ENCODE results near the gene CCDC85C.

The CCDC85C gene

DNA sequence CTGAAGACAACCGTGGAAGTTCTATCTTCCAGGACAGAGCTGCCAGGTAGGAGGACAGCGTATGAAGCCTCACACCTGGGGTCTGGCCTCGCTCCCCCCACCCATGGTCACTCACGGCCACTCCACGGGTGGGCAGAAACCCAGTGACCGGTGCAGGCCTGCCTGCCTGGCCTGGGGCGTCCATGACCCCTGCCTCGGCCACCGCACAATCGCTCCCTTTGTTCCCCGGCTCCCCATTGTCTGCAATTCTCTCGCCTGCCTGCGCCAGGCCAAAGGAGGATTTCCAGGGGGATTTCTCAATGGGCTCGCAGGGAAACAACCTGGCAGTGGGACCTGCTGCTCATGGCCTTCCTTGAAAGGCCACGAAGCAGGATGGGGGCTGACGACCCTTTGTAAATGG, 22.6 kb downstream of the CCDC85C start:
- TF ChIP-seq MAX (IDR thresholded peaks at IDR 0.05) (no peak), EP300 (IDR thresholded peaks at IDR 0.05; ENCODE audit: borderline replicate concordance) (no peak), CREB1 (IDR thresholded peaks at IDR 0.05; ENCODE audit: low read depth) (no peak)

DNA sequence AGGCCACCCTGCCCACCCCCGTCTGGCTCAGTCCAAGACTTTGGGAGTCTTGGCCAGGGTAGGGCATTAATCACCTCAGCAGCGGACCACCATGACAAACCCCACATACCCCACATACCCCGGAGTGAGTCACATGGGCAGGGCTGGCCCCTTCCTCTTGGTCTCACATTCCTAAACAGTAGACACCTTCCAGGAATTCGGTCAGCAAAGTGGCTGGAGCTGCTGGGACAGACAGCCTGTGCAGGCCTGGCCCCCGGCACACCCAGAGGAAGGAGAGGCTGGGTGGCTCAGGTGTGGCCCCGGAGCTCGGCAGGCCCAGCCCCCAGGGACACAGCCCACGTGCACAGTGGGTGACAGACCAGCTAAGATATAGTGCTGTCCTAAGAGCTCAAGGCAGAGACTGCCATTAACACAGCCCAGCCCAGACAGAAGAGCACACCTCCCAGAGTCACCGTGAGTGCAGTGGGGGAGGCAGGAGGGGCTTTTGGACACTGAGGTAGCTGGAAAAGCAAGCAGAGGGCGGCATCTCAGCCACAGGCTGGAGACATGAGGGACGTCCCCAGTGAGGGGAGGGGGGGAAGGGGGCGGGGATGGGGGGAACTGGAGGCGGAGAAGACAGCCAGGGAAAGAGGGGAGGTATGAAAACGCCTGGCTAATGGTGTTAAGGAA, 24.0 kb downstream of the CCDC85C start:
- TF ChIP-seq FOXM1 (IDR thresholded peaks at IDR 0.05; ENCODE audit: borderline replicate concordance, low read depth), result peak; percentile 90
- TF ChIP-seq TCF12 (IDR thresholded peaks at IDR 0.05; ENCODE audit: low read depth), result peak; percentile 97
- peak; percentile 97 for TF ChIP-seq NFIC (IDR thresholded peaks at IDR 0.05)
- TF ChIP-seq, protein P1, sequence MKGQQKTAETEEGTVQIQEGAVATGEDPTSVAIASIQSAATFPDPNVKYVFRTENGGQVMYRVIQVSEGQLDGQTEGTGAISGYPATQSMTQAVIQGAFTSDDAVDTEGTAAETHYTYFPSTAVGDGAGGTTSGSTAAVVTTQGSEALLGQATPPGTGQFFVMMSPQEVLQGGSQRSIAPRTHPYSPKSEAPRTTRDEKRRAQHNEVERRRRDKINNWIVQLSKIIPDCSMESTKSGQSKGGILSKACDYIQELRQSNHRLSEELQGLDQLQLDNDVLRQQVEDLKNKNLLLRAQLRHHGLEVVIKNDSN (IDR thresholded peaks at IDR 0.05), result peak; percentile 77
- peak; percentile 20; the same call in 1 of the 2 replicates for TF ChIP-seq CEBPB (IDR thresholded peaks at IDR 0.05)
- 0 out of 2 replicates have a peak, but pooled peaks have one; percentile 2 for TF ChIP-seq EGR1 (IDR thresholded peaks at IDR 0.05)
- 0 out of 2 replicates have a peak, but pooled peaks have one; percentile 19 for TF ChIP-seq TAF1 (IDR thresholded peaks at IDR 0.05; ENCODE audit: low read depth)
- no peak for TF ChIP-seq YY1 (IDR thresholded peaks at IDR 0.05; ENCODE audit: low read depth)
- TF ChIP-seq CREB1 (IDR thresholded peaks at IDR 0.05; ENCODE audit: low read depth), result no peak
- peak; percentile 89; the same call in 1 of the 2 replicates for TF ChIP-seq ZBTB7A (IDR thresholded peaks at IDR 0.05; ENCODE audit: low read depth)
- peak; percentile 30; the same call in 1 of the 2 replicates for TF ChIP-seq RAD21 (IDR thresholded peaks at IDR 0.05; ENCODE audit: low read depth)
- TF ChIP-seq REST (IDR thresholded peaks at IDR 0.05; ENCODE audit: low read depth), result no peak
- peak; percentile 79 for TF ChIP-seq MAX (IDR thresholded peaks at IDR 0.05)
- peak; percentile 99 for TF ChIP-seq TEAD4 (IDR thresholded peaks at IDR 0.05)
- TF ChIP-seq EP300 (IDR thresholded peaks at IDR 0.05; ENCODE audit: borderline replicate concordance), result peak; percentile 96

DNA sequence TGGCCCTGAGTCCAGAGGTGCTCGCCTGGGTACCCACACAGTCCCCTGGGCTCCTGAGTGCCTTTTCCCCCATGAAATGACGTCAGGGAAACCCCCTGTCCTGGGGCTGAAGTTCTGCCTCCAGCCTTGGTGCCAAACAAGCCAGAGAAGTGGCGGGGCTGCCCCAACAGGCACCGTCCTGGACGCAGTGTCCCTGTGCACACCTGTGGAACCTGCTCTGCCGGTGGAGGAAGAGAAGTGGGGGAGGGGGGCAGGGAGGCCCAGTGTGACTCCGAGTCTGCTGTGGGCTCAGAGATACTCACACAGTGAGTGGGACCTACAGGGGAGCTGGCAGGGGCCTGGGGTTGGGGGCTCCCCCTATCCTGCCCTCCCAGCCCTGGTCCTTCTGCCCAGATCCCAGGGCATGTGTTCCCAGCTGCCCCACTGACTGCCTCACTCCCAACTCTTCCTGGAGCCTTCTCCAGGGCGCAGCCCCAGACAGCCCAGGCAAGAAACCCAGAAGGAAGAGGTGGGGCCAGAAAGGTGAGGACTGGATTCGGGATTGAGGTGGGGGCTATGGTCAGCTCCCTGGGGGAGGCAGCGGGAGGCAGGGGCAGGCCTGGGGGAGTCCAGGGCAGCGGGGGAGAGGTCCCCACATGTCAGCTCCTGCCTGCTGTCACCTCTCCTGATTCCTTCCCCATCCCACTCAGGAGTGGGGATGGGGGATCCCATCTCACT, 24.7 kb downstream of the CCDC85C start:
- TF ChIP-seq TCF12 (IDR thresholded peaks at IDR 0.05; ENCODE audit: low read depth) (peak; percentile 88), YY1 (IDR thresholded peaks at IDR 0.05; ENCODE audit: low read depth) (no peak), RAD21 (IDR thresholded peaks at IDR 0.05; ENCODE audit: low read depth) (no peak), FOXM1 (IDR thresholded peaks at IDR 0.05; ENCODE audit: borderline replicate concordance, low read depth) (peak; percentile 26; the same call in 1 of the 2 replicates), NFIC (IDR thresholded peaks at IDR 0.05) (peak; percentile 80), EP300 (IDR thresholded peaks at IDR 0.05; ENCODE audit: borderline replicate concordance) (peak; percentile 78), REST (IDR thresholded peaks at IDR 0.05; ENCODE audit: low read depth) (no peak), MAX (IDR thresholded peaks at IDR 0.05) (peak; percentile 69), CREB1 (IDR thresholded peaks at IDR 0.05; ENCODE audit: low read depth) (no peak), CEBPB (IDR thresholded peaks at IDR 0.05) (no peak), ZBTB7A (IDR thresholded peaks at IDR 0.05; ENCODE audit: low read depth) (peak; percentile 3; the same call in 1 of the 2 replicates), TAF1 (IDR thresholded peaks at IDR 0.05; ENCODE audit: low read depth) (no peak; the same call in 1 of the 2 replicates), TEAD4 (IDR thresholded peaks at IDR 0.05) (peak; percentile 64), EGR1 (IDR thresholded peaks at IDR 0.05) (no peak)
- TF ChIP-seq, protein P1 (IDR thresholded peaks at IDR 0.05), result no peak

GRCh38 chr14:99578541-99579101, 25.4 kb downstream of the CCDC85C start:
- TF ChIP-seq TAF1 (IDR thresholded peaks at IDR 0.05; ENCODE audit: low read depth), result no peak
- TF ChIP-seq TCF12 (IDR thresholded peaks at IDR 0.05; ENCODE audit: low read depth), result no peak
- TF ChIP-seq RAD21 (IDR thresholded peaks at IDR 0.05; ENCODE audit: low read depth), result no peak
- no peak for TF ChIP-seq TEAD4 (IDR thresholded peaks at IDR 0.05)
- TF ChIP-seq FOXM1 (IDR thresholded peaks at IDR 0.05; ENCODE audit: borderline replicate concordance, low read depth), result no peak
- TF ChIP-seq, protein P1 (IDR thresholded peaks at IDR 0.05), result no peak
- no peak for TF ChIP-seq MAX (IDR thresholded peaks at IDR 0.05)
- TF ChIP-seq CEBPB (IDR thresholded peaks at IDR 0.05), result no peak
- TF ChIP-seq ZBTB7A (IDR thresholded peaks at IDR 0.05; ENCODE audit: low read depth), result no peak
- no peak for TF ChIP-seq YY1 (IDR thresholded peaks at IDR 0.05; ENCODE audit: low read depth)
